GM12878 (cell line): ENCODE data around the gene TTC8. TPM values are rescaled to one million over a fixed set of nuclear protein-coding genes. Genes with fewer than 3 reads are reported as not detected.

ENCODE experiments used
- HDGF ChIP-seq: fragments of 450-650 bp; IDR thresholded peaks from 2 replicates; pipeline ENCODE4 v1.6.1; 2016; ENCODE audit warnings: antibody characterized with exemption
- SMC3 ChIP-seq: IDR thresholded peaks from 2 replicates; pipeline ENCODE4 v1.6.1; 2011; ENCODE audit warnings: low read length, improper control_type of control experiment, borderline replicate concordance
- SRF ChIP-seq, 2 experiments: IDR thresholded peaks; 2 replicates each; pipeline ENCODE4 v1.6.1; 2011; ENCODE audit warnings: low read depth in 2 of 2, low read length in 2 of 2, mild to moderate bottlenecking in 1 of 2, moderate library complexity in 1 of 2
- polyA plus RNA-seq, 11 experiments: library from polyadenylated mRNA; depleted of rRNA in 4 of 11; unstranded in 6 of 11; stranded (reverse) in 5 of 11; fragments of >200 nt; fragmentation: Nextera tagmentation in 4 of 11; fragmentation: Illumina TruSeq in 1 of 11; extraction: Ambion mirVana in 4 of 11; extraction: Trizol in 1 of 11; gene quantifications; 1 replicate in 1 of 11; 2 replicates in 10 of 11; pipeline versions ENCODE4 v1.2.1 to v1.2.3, GENCODE V29; 2011 to 2016; ENCODE audit warnings: inconsistent platforms in 2 of 11, missing spikeins in 2 of 11, low read depth in 1 of 11
- small RNA-seq: library from RNA; depleted of rRNA; stranded (forward); fragments of <200 nt; gene quantifications from one replicate; pipeline ENCODE3, GENCODE V24; 2014
- total RNA-seq, 4 experiments: library from RNA; depleted of rRNA in 3 of 4; stranded (reverse); fragments of >200 nt in 3 of 4; fragmentation: Illumina TruSeq in 1 of 4; extraction: Trizol in 1 of 4; gene quantifications; 2 replicates each; pipeline versions ENCODE4 v1.2.1 to v1.2.3, GENCODE V29; 2013 to 2021

TTC8 gene
- total and polyA plus RNA-seq, 10 of the 15 experiments (the other 5 are each of a cell fraction or from before 2014, with no cell fraction given): 1.5 to 4.6 (median 2.5) TPM

DNA sequence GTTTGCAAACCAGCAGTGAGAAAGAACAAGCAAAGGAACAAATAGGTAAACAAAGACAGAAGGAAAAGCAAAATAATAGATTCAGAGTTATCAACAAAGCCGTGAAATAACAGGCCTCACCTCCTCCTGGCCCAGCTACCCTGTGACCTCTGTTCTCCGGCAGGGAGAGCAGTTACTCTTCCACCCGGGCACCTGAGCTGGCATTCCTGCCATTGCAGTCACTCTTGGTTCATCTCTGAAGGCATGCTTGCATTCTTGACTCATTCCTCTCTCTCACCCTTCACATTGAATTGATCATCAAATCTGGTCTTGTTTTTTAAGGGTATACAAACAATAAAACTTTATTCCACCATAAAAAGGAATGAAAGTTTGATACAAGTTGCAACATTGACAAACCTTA is 95.1 kb downstream of the TTC8 start (continued):
- no peak for TF ChIP-seq SRF (IDR thresholded peaks at IDR 0.05; ENCODE audit: low read depth in 2 of 2, low read length in 2 of 2)
- TF ChIP-seq SMC3: no peak
- TF ChIP-seq HDGF: no peak

Small RNAs within 50 kb of the gene (small RNA-seq; reads per million reads assigned to genes)
- gene RF00019 (not detected), gene RNU4-92P (not detected)

Other genes with a start within 250 kb of the TTC8 start
- 0.17 and 0.38 TPM in 2 replicates for gene EML5, start 31.7 kb upstream of the TTC8 start, total RNA-seq (2014; rRNA removed)
- 0.27 and 0.37 TPM in 2 replicates for gene EML5, start 31.7 kb upstream of the TTC8 start, total RNA-seq (2014; rRNA removed; fragmentation: Illumina TruSeq; extraction: Trizol)
- gene EML5, start 31.7 kb upstream of the TTC8 start, total RNA-seq (2021): 0.19 and 0.33 TPM in 2 replicates
- gene EML5, start 31.7 kb upstream of the TTC8 start, polyA plus RNA-seq (2011; rRNA removed): 0.35 and 0.63 TPM in 2 replicates
- gene EML5, start 31.7 kb upstream of the TTC8 start, polyA plus RNA-seq (2014; fragmentation: Illumina TruSeq; extraction: Trizol): 0.24 and 0.27 TPM in 2 replicates
- gene EML5, start 31.7 kb upstream of the TTC8 start, polyA plus RNA-seq (2014; fragmentation: Nextera tagmentation; extraction: Ambion mirVana): under 1 TPM; 0.08 to 0.11 TPM
- 0.06 and 0.22 TPM in 2 replicates for gene EML5, start 31.7 kb upstream of the TTC8 start, polyA plus RNA-seq (2014; rRNA removed)
- under 1 TPM in 1 of 2 experiments, not detected in 1; 0.09 TPM for gene EML5, start 31.7 kb upstream of the TTC8 start, polyA plus RNA-seq (2016; fragmentation: Nextera tagmentation; extraction: Ambion mirVana)